H9 (cell line): ENCODE data around the gene DDC. TPM values are rescaled to one million over a fixed set of nuclear protein-coding genes. Genes with fewer than 3 reads are reported as not detected.

Source experiments
- DNase-seq: peaks from one replicate; pipeline ENCODE4 v3.0.0-alpha.2; 2017
- H2AFZ ChIP-seq: one replicate; pipeline ENCODE4 v1.6.1; 2013; ENCODE audit warnings: mild to moderate bottlenecking, low read length, control low read depth, moderate library complexity
- H2AK5ac ChIP-seq: 2 replicates; pipeline ENCODE4 v1.6.1; 2013; ENCODE audit warnings: low read length, control low read depth, mixed read lengths; ENCODE audit not compliant: insufficient read length
- H2BK120ac ChIP-seq: one replicate; pipeline ENCODE4 v1.6.1; 2013; ENCODE audit warnings: low read depth, mild to moderate bottlenecking, low read length, control low read depth, inconsistent platforms; ENCODE audit not compliant: poor library complexity, severe bottlenecking
- H2BK12ac ChIP-seq: 2 replicates; pipeline ENCODE4 v1.6.1; 2013; ENCODE audit warnings: low read length, control low read depth, mixed read lengths, low read depth; ENCODE audit not compliant: insufficient read length
- H2BK15ac ChIP-seq: 2 replicates; pipeline ENCODE4 v1.6.1; 2013; ENCODE audit warnings: low read depth, low read length, control low read depth
- H2BK20ac ChIP-seq: one replicate; pipeline ENCODE4 v1.6.1; 2013; ENCODE audit warnings: low read depth, mild to moderate bottlenecking, low read length, control low read depth, inconsistent platforms; ENCODE audit not compliant: poor library complexity, severe bottlenecking
- H2BK5ac ChIP-seq: 2 replicates; pipeline ENCODE4 v1.6.1; 2013; ENCODE audit warnings: low read length, control low read depth, mixed read lengths; ENCODE audit not compliant: insufficient read length
- H3K14ac ChIP-seq: 2 replicates; pipeline ENCODE4 v1.6.1; 2013; ENCODE audit warnings: low read length, control low read depth; ENCODE audit not compliant: insufficient read depth
- H3K18ac ChIP-seq: 2 replicates; pipeline ENCODE4 v1.6.1; 2013; ENCODE audit warnings: low read depth, mild to moderate bottlenecking, mixed read lengths, low read length, control low read depth; ENCODE audit not compliant: insufficient read length
- H3K23ac ChIP-seq: 2 replicates; pipeline ENCODE4 v1.6.1; 2013; ENCODE audit warnings: low read length, control low read depth, mixed read lengths, low read depth; ENCODE audit not compliant: insufficient read length
- H3K23me2 ChIP-seq: 2 replicates; pipeline ENCODE4 v1.6.1; 2013; ENCODE audit warnings: low read depth, mild to moderate bottlenecking, mixed read lengths, low read length, control low read depth; ENCODE audit not compliant: insufficient read length, poor library complexity, severe bottlenecking
- H3K27ac ChIP-seq: 2 replicates; pipeline ENCODE4 v1.5.1; 2013; ENCODE audit warnings: low read length, control low read depth, mixed read lengths, low read depth; ENCODE audit not compliant: insufficient read length
- H3K27me3 ChIP-seq: 2 replicates; pipeline ENCODE4 v1.6.1; 2013; ENCODE audit warnings: low read length, control low read depth, inconsistent platforms; ENCODE audit not compliant: insufficient read depth
- H3K4ac ChIP-seq: 2 replicates; pipeline ENCODE4 v1.6.1; 2013; ENCODE audit warnings: low read depth, mild to moderate bottlenecking, control low read depth, inconsistent platforms, low read length, moderate library complexity
- H3K4me1 ChIP-seq: 2 replicates; pipeline ENCODE4 v1.6.1; 2013; ENCODE audit warnings: low read length, control low read depth, inconsistent platforms; ENCODE audit not compliant: insufficient read depth
- H3K4me2 ChIP-seq: 2 replicates; pipeline ENCODE4 v1.6.1; 2013; ENCODE audit warnings: low read length, control low read depth, mixed read lengths; ENCODE audit not compliant: insufficient read length, insufficient read depth
- H3K56ac ChIP-seq: 2 replicates; pipeline ENCODE4 v1.6.1; 2013; ENCODE audit warnings: low read depth, mild to moderate bottlenecking, mixed read lengths, low read length, control low read depth; ENCODE audit not compliant: insufficient read length
- H3K79me1 ChIP-seq: 2 replicates; pipeline ENCODE4 v1.6.1; 2013; ENCODE audit warnings: low read depth, mild to moderate bottlenecking, moderate library complexity, low read length, control low read depth, inconsistent platforms; ENCODE audit not compliant: insufficient read depth, poor library complexity, severe bottlenecking
- H3K79me2 ChIP-seq: 2 replicates; pipeline ENCODE4 v1.6.1; 2013; ENCODE audit warnings: low read length, control low read depth, inconsistent platforms; ENCODE audit not compliant: insufficient read depth
- H3K9ac ChIP-seq: 2 replicates; pipeline ENCODE4 v1.6.1; 2013; ENCODE audit warnings: low read length, control low read depth, mixed read lengths; ENCODE audit not compliant: insufficient read length; ENCODE audit errors: extremely low read depth
- H3K9me3 ChIP-seq: one replicate; pipeline ENCODE4 v1.6.1; 2013; ENCODE audit warnings: low read depth, low read length, inconsistent platforms; ENCODE audit not compliant: control insufficient read depth
- H3T11ph ChIP-seq: one replicate; pipeline ENCODE4 v1.6.1; 2013; ENCODE audit warnings: mild to moderate bottlenecking, low read length, control low read depth, inconsistent platforms
- H4K20me1 ChIP-seq: one replicate; pipeline ENCODE4 v1.6.1; 2013; ENCODE audit not compliant: control insufficient read depth, insufficient read length, insufficient read depth
- H4K5ac ChIP-seq: 2 replicates; pipeline ENCODE4 v1.6.1; 2013; ENCODE audit warnings: low read depth, mild to moderate bottlenecking, mixed read lengths, low read length, control low read depth; ENCODE audit not compliant: insufficient read length
- H4K8ac ChIP-seq: replicated peaks from 2 replicates; pipeline ENCODE4 v1.6.1; 2013; ENCODE audit warnings: low read length, control low read depth, mixed read lengths, low read depth; ENCODE audit not compliant: insufficient read length
- H4K91ac ChIP-seq: 2 replicates; pipeline ENCODE4 v1.6.1; 2013; ENCODE audit warnings: low read depth, mild to moderate bottlenecking, moderate library complexity, mixed read lengths, low read length, control low read depth; ENCODE audit not compliant: insufficient read length
- H3K27ac Mint-ChIP-seq, 3 experiments: 2 replicates in 2 of 3; 3 replicates in 1 of 3; pipeline ENCODE4 v1.8.0; 2020 to 2021; ENCODE audit warnings: mixed read lengths in 3 of 3, mild to moderate bottlenecking in 1 of 3, moderate library complexity in 1 of 3
- H3K27me3 Mint-ChIP-seq: 2 replicates; pipeline ENCODE4 v1.8.0; 2021; ENCODE audit warnings: low read depth, mild to moderate bottlenecking, moderate library complexity, mixed read lengths
- H3K36me3 Mint-ChIP-seq, 3 experiments: 2 replicates in 2 of 3; 3 replicates in 1 of 3; pipeline ENCODE4 v1.8.0; 2020 to 2021; ENCODE audit warnings: low read depth in 3 of 3, mixed read lengths in 3 of 3; ENCODE audit not compliant: insufficient read depth in 1 of 3
- H3K4me1 Mint-ChIP-seq, 2 experiments: 2 replicates each; pipeline ENCODE4 v1.8.0; 2020; ENCODE audit warnings: mixed read lengths in 2 of 2
- H3K4me3 Mint-ChIP-seq, 2 experiments: 2 replicates in 1 of 2; 3 replicates in 1 of 2; pipeline ENCODE4 v1.8.0; 2020 to 2021; ENCODE audit warnings: mild to moderate bottlenecking in 2 of 2, mixed read lengths in 2 of 2, moderate library complexity in 1 of 2
- H3K9me3 Mint-ChIP-seq, 2 experiments: 2 replicates in 1 of 2; 3 replicates in 1 of 2; pipeline ENCODE4 v1.8.0; 2020; ENCODE audit warnings: mild to moderate bottlenecking in 2 of 2, mixed read lengths in 2 of 2, moderate library complexity in 1 of 2
- CTCF ChIP-seq: fragments of 200-600 bp; sonication (generic); conservative IDR thresholded peaks from 3 replicates; pipeline ENCODE4 v1.8.0; 2021; ENCODE audit warnings: antibody characterized with exemption, mild to moderate bottlenecking
- WGBS: extraction: QIAGEN DNeasy Blood & Tissue Kit; methylation state at CpG from one replicate; pipeline ENCODE4 v1.1.7; 2013; ENCODE audit warnings: missing lambda C conversion rate, low lambda C conversion rate, mixed read lengths; ENCODE audit not compliant: insufficient read length; ENCODE audit errors: extremely low coverage; 5-methylcytosine and 5-hydroxymethylcytosine counted together
- total RNA-seq: library from RNA; stranded (reverse); gene quantifications from 2 replicates; pipeline ENCODE4 v1.2.1, GENCODE V29; 2021

DDC gene
- total RNA-seq, 1 experiment from 2014 or later = not detected

- Histone ChIP-seq H2AK5ac (no peak overlapping the region), H3K79me2 (no peaks in the 10 kb centered on the region), H4K20me1 (no peaks in the 10 kb centered on the region), H2BK15ac (no peak overlapping the region), H3K4me1 (no peaks in the 10 kb centered on the region), H3K4ac (no peak overlapping the region), H2BK120ac (no peak overlapping the region), H4K8ac (no peak overlapping the region), H4K5ac (no peak overlapping the region), H3K14ac (no peak overlapping the region), H3K23ac (no peak overlapping the region), H3K56ac (no peak overlapping the region), H2BK12ac (no peak overlapping the region), H3K18ac (no peak overlapping the region), H3K9me3 (no peaks in the 10 kb centered on the region), H3T11ph (no peak overlapping the region), H2AFZ (no peak overlapping the region), H3K79me1 (no peaks in the 10 kb centered on the region), H4K91ac (no peak overlapping the region), H3K27me3 (no peaks in the 10 kb centered on the region), H3K9ac (no peak overlapping the region), H3K23me2 (no peaks in the 10 kb centered on the region), H3K4me2 (no peak overlapping the region), H2BK5ac (no peak overlapping the region), H3K27ac (no peak overlapping the region), H2BK20ac (no peak overlapping the region)
- TF ChIP-seq CTCF = no peak
- H3K9me3 Mint-ChIP-seq = no peaks in the 10 kb centered on the region
- WGBS = no CpG with 5 or more reads among the region's 3 CpGs
- H3K27ac Mint-ChIP-seq = no peak overlapping the region
- DNase-seq = no peak
- no peak overlapping the region for H3K4me3 Mint-ChIP-seq
- H3K4me1 Mint-ChIP-seq = peaks cover 0 to 5% of the 10 kb centered on the region in 2 experiments; a peak in 2 of 4 replicates
- H3K36me3 Mint-ChIP-seq = no peaks in the 10 kb centered on the region
- no peaks in the 10 kb centered on the region; the same call in none of the 2 replicates for H3K27me3 Mint-ChIP-seq
Observed at GRCh38 chr7:50428911-50429310, 136.3 kb downstream of the DDC start.
